ENCODE results near the gene CNTNAP5. TPM values are rescaled to one million over a fixed set of nuclear protein-coding genes. Genes with fewer than 3 reads are reported as not detected.
A peak's percentile ranks its signal among the peaks of the same experiment; 100 is the strongest.

CNTNAP5 gene
- total RNA-seq, 1 donor from 2014 or later: not detected

DNA sequence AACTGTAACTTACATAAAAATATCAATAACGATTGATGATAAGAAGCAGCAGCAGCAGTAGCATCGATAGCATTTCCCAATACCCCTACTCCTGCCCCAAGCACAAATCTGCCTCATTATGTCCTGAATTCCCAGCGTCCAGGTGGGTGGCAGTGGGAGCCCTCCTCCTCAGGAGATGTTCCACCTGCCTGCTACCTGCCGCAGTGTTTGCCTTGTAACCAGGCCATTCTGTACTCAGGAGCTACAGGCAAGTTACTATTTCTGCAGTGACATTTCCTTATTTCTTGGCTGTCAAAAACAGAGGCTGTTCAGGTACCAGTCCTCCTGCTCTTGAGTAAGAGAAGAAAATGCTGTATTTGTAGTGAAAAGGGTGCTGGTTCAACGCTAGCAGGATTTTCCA lies 236.4 kb downstream of the CNTNAP5 start:
- DNase-seq (ENCODE audit: low read depth): no peak

DNA sequence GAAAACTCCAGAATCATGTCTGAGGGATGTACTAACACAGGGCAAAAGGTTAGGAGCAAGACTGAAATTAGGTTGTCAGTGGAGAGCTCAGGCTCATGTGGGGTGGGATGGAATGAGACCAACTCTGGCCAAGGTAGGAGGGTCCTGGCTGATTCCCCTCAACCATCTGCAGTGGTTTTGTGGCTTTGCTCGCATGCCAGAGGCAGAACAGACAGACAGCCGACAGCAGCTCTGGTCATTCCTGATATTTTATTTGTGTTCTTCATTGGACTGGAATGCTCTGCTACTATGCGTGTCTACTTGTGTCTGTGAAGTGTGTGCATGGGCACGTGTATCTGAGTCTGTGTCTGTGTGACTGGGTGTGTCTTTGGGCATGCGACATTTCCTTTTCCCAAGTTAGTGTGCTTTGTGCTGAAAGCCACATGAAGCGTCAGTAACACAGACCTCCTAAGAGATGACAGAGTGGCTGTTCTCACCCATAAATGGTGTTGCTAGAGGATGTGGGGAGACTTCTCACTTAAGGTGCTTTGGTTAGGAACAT lies 239.5 kb downstream of the CNTNAP5 start:
- DNase-seq (ENCODE audit: low read depth): peak; percentile 0

- DNase-seq (ENCODE audit: low read depth): no peak
Measured at GRCh38 chr2:124267794-124268193, 242.7 kb downstream of the CNTNAP5 start.

DNA sequence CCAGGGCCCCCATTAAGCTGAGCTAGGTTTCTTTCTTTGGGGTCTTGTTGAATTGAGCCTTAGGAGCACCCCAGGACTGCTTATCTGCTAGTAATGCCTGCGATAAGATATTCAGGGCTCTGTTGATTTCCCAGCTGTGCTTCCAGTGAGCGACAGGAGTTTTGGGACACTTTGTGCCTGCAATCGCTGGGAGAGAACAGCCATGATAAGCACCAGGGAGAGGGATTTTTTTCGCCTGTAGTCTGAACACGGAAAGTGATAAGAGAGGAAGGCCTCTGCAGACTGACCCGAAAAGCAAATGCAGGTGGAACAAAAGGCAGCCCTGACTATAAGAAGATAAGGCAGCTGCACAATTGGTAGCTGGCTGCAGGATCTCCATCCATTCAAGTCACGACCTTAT lies 244.3 kb downstream of the CNTNAP5 start:
- DNase-seq (ENCODE audit: low read depth): no peak

GRCh38 chr2:124272261-124272841 lies 247.3 kb downstream of the CNTNAP5 start:
- DNase-seq (ENCODE audit: low read depth): no peak

GRCh38 chr2:124281541-124281940 lies 256.5 kb downstream of the CNTNAP5 start:
- DNase-seq (ENCODE audit: low read depth): no peak

DNA sequence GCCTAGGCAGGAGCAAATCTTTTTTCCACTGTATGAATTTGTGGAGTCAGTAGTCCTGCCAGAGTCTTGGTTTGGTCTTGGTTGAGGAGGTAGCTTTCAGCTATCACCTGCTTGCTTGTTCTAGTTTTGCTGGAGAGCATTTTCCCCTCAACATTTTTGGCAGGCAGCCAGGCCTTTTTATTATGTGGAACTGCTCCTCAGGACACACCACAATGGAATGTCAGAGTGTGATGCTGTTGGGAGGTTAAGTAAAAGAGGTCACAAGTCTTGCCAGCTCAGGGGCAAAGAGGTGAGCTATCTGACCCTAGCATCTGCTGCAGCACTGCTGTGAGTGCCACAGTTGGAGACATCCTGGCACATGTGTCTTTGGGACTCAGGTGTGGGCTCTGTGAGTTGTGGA lies 258.0 kb downstream of the CNTNAP5 start:
- DNase-seq (ENCODE audit: low read depth): peak; percentile 2

DNA sequence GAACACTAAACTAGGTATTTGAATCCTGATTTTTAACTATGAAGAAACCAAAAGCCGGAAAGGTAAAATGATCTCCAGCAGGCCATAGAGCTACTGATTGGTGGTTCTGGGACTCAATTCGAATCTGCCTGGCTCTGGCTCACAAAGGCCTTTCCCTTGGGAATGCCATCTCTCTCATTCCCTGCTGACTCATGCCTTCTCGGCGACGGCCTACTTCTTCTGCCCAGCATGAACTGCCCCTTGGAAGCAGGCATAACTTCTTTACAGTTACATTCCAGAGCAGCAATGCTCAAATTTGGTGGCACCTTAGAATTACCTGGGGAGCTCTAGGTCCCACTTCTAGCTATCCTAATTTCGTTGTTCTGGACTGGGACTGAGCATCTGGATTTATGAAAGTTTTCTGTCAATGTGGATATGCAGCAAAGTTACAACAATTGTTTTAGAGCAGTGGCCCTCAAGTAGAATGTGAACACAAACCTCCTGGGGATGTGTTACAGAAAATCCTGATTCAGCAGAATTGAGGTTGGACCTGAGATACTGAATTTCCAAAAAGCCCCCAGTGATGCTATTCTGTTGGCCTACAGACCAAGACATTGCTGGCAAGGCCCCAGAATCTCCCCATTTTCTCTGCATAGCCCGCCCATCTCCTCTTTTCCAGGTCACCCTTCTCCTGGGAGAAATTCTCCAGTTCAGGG lies 261.1 kb downstream of the CNTNAP5 start:
- no peak for DNase-seq (ENCODE audit: low read depth)

GRCh38 chr2:124289060-124289459 lies 264.0 kb downstream of the CNTNAP5 start:
- no peak for DNase-seq (ENCODE audit: low read depth)

DNA sequence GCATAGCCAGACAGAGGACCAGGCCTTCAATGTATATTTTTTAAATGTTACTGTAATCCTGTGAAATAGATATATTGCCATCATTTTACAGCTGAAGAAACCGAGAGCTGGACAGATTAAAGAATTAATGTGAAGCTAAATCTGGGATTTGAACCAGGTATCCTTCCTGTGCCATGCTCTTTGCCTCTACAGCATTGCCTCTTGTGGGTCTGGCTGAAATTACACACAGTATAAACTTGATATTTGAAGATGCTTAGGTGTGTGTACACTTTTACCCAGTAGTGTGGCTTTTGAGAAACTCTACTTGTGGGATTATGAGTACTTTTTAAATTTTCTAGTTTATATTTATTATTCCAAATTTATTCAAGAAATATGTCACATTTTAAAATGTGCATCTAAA lies 264.5 kb downstream of the CNTNAP5 start:
- DNase-seq (ENCODE audit: low read depth): no peak

GRCh38 chr2:124296470-124296869 lies 271.4 kb downstream of the CNTNAP5 start:
- DNase-seq (ENCODE audit: low read depth): no peak

- no peak for DNase-seq (ENCODE audit: low read depth)
Measured at GRCh38 chr2:124301915-124302314, 276.8 kb downstream of the CNTNAP5 start.

DNA sequence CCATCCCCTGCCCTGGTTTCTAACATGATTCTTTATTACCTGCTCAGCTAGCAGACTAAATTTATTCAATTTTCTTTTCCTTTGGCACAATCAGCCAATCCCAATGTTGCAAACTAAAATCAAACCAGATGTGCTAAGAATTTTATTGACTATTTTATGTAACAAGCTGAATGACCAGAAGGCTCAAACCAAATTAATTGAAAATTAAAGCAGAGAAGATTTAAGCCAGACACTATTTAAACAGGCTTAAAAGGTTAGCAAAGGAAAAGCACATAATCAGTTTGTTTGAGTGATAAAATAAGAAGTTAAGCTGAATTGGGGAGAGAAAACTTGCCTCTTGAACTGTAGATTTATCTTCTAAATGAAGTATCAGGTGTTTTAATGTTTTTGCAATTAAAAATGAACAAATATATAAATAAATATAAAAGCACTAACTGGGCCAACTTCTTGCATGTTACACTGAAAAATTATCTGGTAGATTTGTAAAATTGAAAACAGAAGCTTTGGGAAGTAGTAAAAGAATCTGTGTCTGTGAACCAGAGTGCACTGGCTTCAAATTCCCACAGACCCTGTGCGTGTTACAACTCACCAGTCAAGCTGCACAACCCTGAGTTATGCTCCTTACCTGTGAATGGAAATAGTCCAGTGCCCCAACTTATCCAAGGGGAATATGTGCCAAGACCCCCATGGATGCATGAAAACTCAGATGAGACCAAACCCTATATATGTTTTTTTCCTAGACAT lies 283.4 kb downstream of the CNTNAP5 start:
- no peak for DNase-seq (ENCODE audit: low read depth)

DNA sequence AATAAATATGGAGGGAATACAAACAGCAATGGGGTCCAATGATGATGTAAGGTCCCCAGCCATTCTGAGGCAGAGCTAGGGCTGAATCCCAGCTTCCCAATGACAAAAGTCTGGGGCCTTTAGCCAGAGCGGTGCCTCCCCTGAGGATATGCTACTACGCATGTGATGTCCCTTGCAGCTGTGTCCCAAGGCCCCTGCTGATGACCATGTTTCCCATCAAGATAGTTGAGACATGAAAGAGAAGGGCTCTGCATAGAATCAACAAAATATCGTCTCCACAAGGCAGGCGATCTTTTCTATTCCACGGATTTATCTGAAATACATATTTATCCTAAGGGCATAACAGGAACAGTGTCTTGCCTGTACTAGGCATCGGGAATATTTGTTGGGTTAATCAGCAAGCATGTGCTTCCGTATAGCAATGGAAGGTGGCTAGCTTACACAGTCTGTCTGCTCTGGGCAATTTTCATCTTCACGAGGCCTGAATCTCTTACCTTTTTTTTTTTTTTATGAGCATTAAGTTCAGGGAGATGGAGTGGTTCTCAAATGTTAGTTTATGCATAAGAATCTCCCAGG lies 284.6 kb downstream of the CNTNAP5 start:
- no peak for DNase-seq (ENCODE audit: low read depth)

GRCh38 chr2:124310671-124311070 lies 285.6 kb downstream of the CNTNAP5 start:
- DNase-seq (ENCODE audit: low read depth): no peak

DNA sequence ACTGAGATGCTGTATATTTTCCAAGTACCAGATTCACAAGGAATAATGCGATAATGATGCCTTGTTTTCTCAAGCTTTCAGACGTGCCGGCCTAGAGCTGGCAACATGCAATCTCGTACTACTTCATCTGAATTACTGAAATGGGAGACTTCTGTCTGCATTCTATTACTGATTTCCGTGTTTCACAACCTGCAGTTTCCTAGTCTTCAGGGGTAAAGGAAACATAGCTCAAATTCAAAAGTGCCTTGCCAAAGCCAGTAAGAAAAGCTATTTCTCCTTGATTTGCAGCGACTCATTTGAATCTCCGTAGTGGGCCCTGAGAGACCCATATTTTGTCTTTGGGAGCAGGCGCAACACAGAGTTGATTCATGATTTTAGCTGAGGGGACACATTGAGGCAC lies 289.0 kb downstream of the CNTNAP5 start:
- DNase-seq (ENCODE audit: low read depth): no peak

DNA sequence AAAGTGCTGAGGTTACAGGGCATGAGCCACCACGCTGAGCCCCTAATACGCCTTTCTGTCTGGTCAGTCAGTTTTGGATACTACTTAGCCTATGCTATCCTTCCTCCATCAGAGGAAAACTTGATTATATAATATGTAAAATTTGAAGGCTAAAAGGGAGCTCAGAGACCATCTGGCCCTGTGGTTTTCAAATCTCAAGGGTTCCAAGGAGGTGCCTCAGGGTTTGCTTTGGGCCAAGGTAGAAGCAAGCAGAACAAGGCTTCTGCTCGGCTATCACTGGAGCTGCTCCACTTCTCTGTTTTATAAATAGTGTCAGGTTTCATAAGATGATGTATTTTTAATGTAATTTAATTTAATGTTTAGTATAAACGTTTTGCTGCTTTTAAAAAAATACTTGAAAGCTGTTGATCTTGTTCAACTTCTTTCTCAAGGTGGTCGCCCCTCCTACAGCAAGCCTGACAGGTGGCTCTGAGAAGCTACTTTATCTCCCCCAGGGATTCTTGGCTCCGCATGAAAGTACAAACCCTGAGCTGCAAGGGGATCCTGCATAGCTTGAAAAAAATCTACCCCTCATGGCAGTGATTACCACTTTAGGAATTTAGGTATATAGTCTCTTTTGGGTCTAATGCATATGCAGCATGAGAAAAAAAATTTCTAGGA lies 290.3 kb downstream of the CNTNAP5 start:
- no peak for DNase-seq (ENCODE audit: low read depth)

GRCh38 chr2:124316133-124316532 lies 291.0 kb downstream of the CNTNAP5 start:
- DNase-seq (ENCODE audit: low read depth): no peak

- no peak for DNase-seq (ENCODE audit: low read depth)
Measured at GRCh38 chr2:124316881-124317605, 292.0 kb downstream of the CNTNAP5 start.

- no peak for DNase-seq (ENCODE audit: low read depth)
Measured at GRCh38 chr2:124317628-124318027, 292.5 kb downstream of the CNTNAP5 start.

GRCh38 chr2:124318913-124319312 lies 293.8 kb downstream of the CNTNAP5 start:
- DNase-seq (ENCODE audit: low read depth): no peak

Measured in myocyte (in vitro differentiated cells).